ENCODE results near the gene CPSF7. TPM values are rescaled to one million over a fixed set of nuclear protein-coding genes. Genes with fewer than 3 reads are reported as not detected.

The CPSF7 gene
- total and polyA plus RNA-seq, 10 of the 15 experiments (the other 5 are each of a cell fraction or from before 2014, with no cell fraction given): 14.9 to 93.1 (median 60.9) TPM

DNA sequence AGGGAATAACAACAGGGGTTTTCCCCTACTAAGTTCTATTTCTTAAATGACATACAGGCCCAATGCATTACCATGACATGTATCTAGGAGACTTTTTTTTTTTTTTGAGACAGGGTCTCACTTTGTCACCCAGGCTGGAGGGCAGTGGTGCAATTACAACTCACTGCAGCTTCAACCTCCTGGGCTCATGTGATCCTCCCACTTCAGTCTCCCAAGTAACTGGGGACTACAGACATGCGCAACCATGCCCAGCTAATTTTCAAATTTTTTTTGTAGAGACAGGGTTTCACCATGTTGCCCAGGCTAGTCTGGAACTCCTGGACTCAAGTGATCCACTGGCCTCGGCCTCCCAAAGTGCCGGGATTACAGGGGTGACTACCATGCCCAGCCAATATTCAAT, 7.5 kb downstream of the CPSF7 start:
- DNase-seq (ENCODE audit: low read depth, low spot score) (no peak), FAIRE-seq (no peak), ATAC-seq (no peak)
- peaks cover 10 to 54% of the 10 kb centered on the region in 2 experiments for H3K36me3 ChIP-seq (ENCODE audit: control insufficient read depth in 2 of 2, insufficient read depth in 2 of 2, low read length in 1 of 2)
- intact Hi-C loops (cut with micrococcal nuclease; ENCODE audit: unreplicated experiment): no loop called here
- WGBS (ENCODE audit: insufficient coverage, insufficient replicate concordance, low lambda C conversion rate, missing lambda C conversion rate): 93% methylated on average over 3 of the region's 3 CpGs
- ChIA-PET RAD21 (ENCODE audit: unreplicated experiment) (no interaction called here), CTCF (interaction anchor here (0.7 to 1.2 kb wide), 3 partner anchors 21 to 95 kb away, joined by 3 read pairs; no protein-coding TSS in a partner anchor), POLR2A (interaction anchor here (0.6 to 0.7 kb wide), 2 partner anchors 62 to 74 kb away, joined by 3 to 4 read pairs; no protein-coding TSS in a partner anchor), SMC1A (ENCODE audit: uncharacterized antibody, unreplicated experiment) (no interaction called here)
- no peaks in the 10 kb centered on the region for H3K27me3 ChIP-seq (replicated peaks in 1 of 2; ENCODE audit: control insufficient read depth in 2 of 2, insufficient read depth in 2 of 2, low read length in 1 of 2)
- H3K4me1 ChIP-seq (ENCODE audit: control insufficient read depth, insufficient read depth, low read length): no peaks in the 10 kb centered on the region
- no peak overlapping the region for H2AFZ ChIP-seq (ENCODE audit: control insufficient read depth, low read depth, low read length)
- H4K20me1 ChIP-seq (ENCODE audit: control insufficient read depth, insufficient read depth): no peaks in the 10 kb centered on the region
- H3K9ac ChIP-seq (ENCODE audit: control insufficient read depth, insufficient read depth, low read length): no peak overlapping the region
- H3K4me3 ChIP-seq: no peak overlapping the region
- in situ Hi-C loops (cut with MboI): no loop called here
- BruUV-seq (replicated peaks): no TSS peak
- no peaks in the 10 kb centered on the region for H3K9me3 ChIP-seq (replicated peaks; ENCODE audit: control insufficient read depth, insufficient read depth, low read length)
- H3K79me2 ChIP-seq (ENCODE audit: control insufficient read depth, insufficient read depth, low read length): peaks cover 10% of the 10 kb centered on the region
- H3K27ac ChIP-seq (ENCODE audit: control insufficient read depth, insufficient read depth): no peak overlapping the region
- H3K4me2 ChIP-seq (ENCODE audit: control insufficient read depth, insufficient read depth): no peak overlapping the region
- TF ChIP-seq NR2F1 (conservative IDR thresholded peaks at IDR 0.05): no peak
- TF ChIP-seq USF1 (IDR thresholded peaks at IDR 0.05; ENCODE audit: borderline replicate concordance, extremely low read length, insufficient read depth, low read depth, low read length): no peak
- no peak for TF ChIP-seq ZBTB11 (CRISPR knock-in tag; IDR thresholded peaks at IDR 0.05)
- TF ChIP-seq FOXK2 (IDR thresholded peaks at IDR 0.05): no peak
- TF ChIP-seq CTCF (IDR thresholded peaks at IDR 0.05 in 2 of 3, conservative IDR thresholded peaks at IDR 0.05 in 1 of 3; ENCODE audit: control insufficient read depth in 2 of 3, extremely low read depth in 1 of 3, insufficient read depth in 1 of 3, low read depth in 3 of 3, low read length in 3 of 3): no peak
- TF ChIP-seq ZBTB4 (CRISPR knock-in tag; IDR thresholded peaks at IDR 0.05): no peak
- no peak for TF ChIP-seq PBX3 (IDR thresholded peaks at IDR 0.05; ENCODE audit: insufficient replicate concordance, low read depth, low read length)
- no peak for TF ChIP-seq MEF2A (IDR thresholded peaks at IDR 0.05; ENCODE audit: insufficient read depth, low read depth, low read length)
- no peak for TF ChIP-seq GATAD2B (conservative IDR thresholded peaks at IDR 0.05; ENCODE audit: low read depth)
- no peak for TF ChIP-seq RCOR1 (conservative IDR thresholded peaks at IDR 0.05; ENCODE audit: low read depth, low read length)
- no peak for TF ChIP-seq HDAC6 (IDR thresholded peaks at IDR 0.05; ENCODE audit: unreplicated experiment)
- no peak for TF ChIP-seq MYC (IDR thresholded peaks at IDR 0.05; ENCODE audit: insufficient read depth, insufficient read length, insufficient replicate concordance, low read length, severe bottlenecking)
